Keratinocyte (primary cell): ENCODE results near the gene FERMT3. TPM values are rescaled to one million over a fixed set of nuclear protein-coding genes. Genes with fewer than 3 reads are reported as not detected.

Experiments
- DNase-seq: peaks from one replicate; pipeline ENCODE4 v3.0.0-alpha.2; 2011; ENCODE audit warnings: low read depth, missing footprints, low spot score
- FAIRE-seq: peaks from 2 replicates; lab custom pipeline; 2011; peaks lifted over from hg19 to GRCh38; lab: Jason Lieb, UNC
- H2AFZ ChIP-seq: 2 replicates; pipeline ENCODE4 v1.6.0; 2012; ENCODE audit warnings: low read length, control low read depth, inconsistent platforms; ENCODE audit not compliant: control insufficient read depth
- H3K27ac ChIP-seq: 2 replicates; pipeline ENCODE4 v1.5.1; 2011; ENCODE audit warnings: low read length; ENCODE audit not compliant: control insufficient read depth, insufficient read depth
- H3K27me3 ChIP-seq: 3 replicates; pipeline ENCODE4 v1.6.0; 2011; ENCODE audit warnings: low read length; ENCODE audit not compliant: control insufficient read depth, insufficient read depth; ENCODE audit errors: extremely low read depth
- H3K36me3 ChIP-seq, 2 experiments: 2 replicates in 1 of 2; 3 replicates in 1 of 2; pipeline ENCODE4 v1.5.1; 2011; ENCODE audit warnings: low read length in 2 of 2, mild to moderate bottlenecking in 1 of 2; ENCODE audit not compliant: control insufficient read depth in 2 of 2, insufficient read depth in 2 of 2; ENCODE audit errors: extremely low read depth in 1 of 2
- H3K4me1 ChIP-seq: 3 replicates; pipeline ENCODE4 v1.5.1; 2011; ENCODE audit warnings: low read length; ENCODE audit not compliant: control insufficient read depth, insufficient read depth; ENCODE audit errors: extremely low read depth
- H3K4me2 ChIP-seq: 3 replicates; pipeline ENCODE4 v1.6.0; 2011; ENCODE audit warnings: low read depth, low read length; ENCODE audit not compliant: control insufficient read depth, insufficient read depth; ENCODE audit errors: extremely low read depth
- H3K4me3 ChIP-seq, 3 experiments: fragments of 200-600 bp in 1 of 3; sonication (generic) in 1 of 3; 2 replicates in 2 of 3; 3 replicates in 1 of 3; pipeline ENCODE4 v1.5.1; 2011 to 2016; ENCODE audit warnings: low read length in 3 of 3, mild to moderate bottlenecking in 3 of 3, control low read depth in 2 of 3, inconsistent platforms in 1 of 3, low read depth in 1 of 3, mixed read lengths in 1 of 3, mixed run types in 1 of 3, moderate library complexity in 1 of 3; ENCODE audit not compliant: control insufficient read depth in 2 of 3, insufficient read depth in 2 of 3; ENCODE audit errors: extremely low read depth in 1 of 3
- H3K79me2 ChIP-seq: 2 replicates; pipeline ENCODE4 v1.6.0; 2012; ENCODE audit warnings: low read length; ENCODE audit not compliant: control insufficient read depth, insufficient read depth
- H3K9ac ChIP-seq: 3 replicates; pipeline ENCODE4 v1.6.0; 2011; ENCODE audit warnings: low read length; ENCODE audit not compliant: control insufficient read depth, insufficient read depth; ENCODE audit errors: extremely low read depth
- H3K9me1 ChIP-seq: 3 replicates; pipeline ENCODE4 v1.6.0; 2011; ENCODE audit warnings: low read length; ENCODE audit not compliant: control insufficient read depth, insufficient read depth; ENCODE audit errors: extremely low read depth
- H3K9me3 ChIP-seq: 2 replicates; pipeline ENCODE4 v1.5.1; 2012; ENCODE audit warnings: low read depth, low read length; ENCODE audit not compliant: control insufficient read depth
- H4K20me1 ChIP-seq: 3 replicates; pipeline ENCODE4 v1.6.0; 2011; ENCODE audit warnings: low read length; ENCODE audit not compliant: control insufficient read depth, insufficient read depth; ENCODE audit errors: extremely low read depth
- EZH2 ChIP-seq: IDR thresholded peaks from one replicate; pipeline ENCODE4 v1.6.1; 2012; ENCODE audit warnings: inconsistent platforms, mild to moderate bottlenecking, low read length, moderate library complexity
- dilution Hi-C: fragments of 300-500 bp; cut with MboI; formaldehyde crosslinking; loops from one replicate; pipeline ENCODE4 v1.7.0; 2020; ENCODE audit warnings: low sequenced_read_pairs; ENCODE audit not compliant: extremely low pct_ligation_motif_present
- polyA plus RNA-seq, 5 experiments: library from polyadenylated mRNA; depleted of rRNA in 3 of 5; stranded (reverse) in 3 of 5; stranded (forward) in 1 of 5; unstranded in 1 of 5; fragments of >200 nt; gene quantifications; 1 replicate in 1 of 5; 2 replicates in 3 of 5; 3 replicates in 1 of 5; pipeline versions ENCODE4 v1.2.1 to v1.2.3, GENCODE V29; 2011 to 2012; ENCODE audit warnings: missing spikeins in 2 of 5, low read depth in 1 of 5, low replicate concordance in 1 of 5
- TF ChIP-seq, protein P1 (sequence below), 3 experiments: IDR thresholded peaks in 1 of 3; conservative IDR thresholded peaks in 1 of 3; optimal IDR thresholded peaks in 1 of 3; 2 replicates in 2 of 3; 3 replicates in 1 of 3; pipeline versions ENCODE3 to v1.5.1; 2011; ENCODE audit warnings: low read length in 3 of 3, mild to moderate bottlenecking in 3 of 3, moderate library complexity in 2 of 3, control low read depth in 1 of 3, inconsistent platforms in 1 of 3; ENCODE audit not compliant: insufficient read depth in 2 of 3; ENCODE audit errors: extremely low read depth in 1 of 3

FERMT3 gene
- polyA plus RNA-seq, 1 donor (not counting 4 experiments of a cell fraction or from before 2014, with no cell fraction given): 0.98 TPM

DNA sequence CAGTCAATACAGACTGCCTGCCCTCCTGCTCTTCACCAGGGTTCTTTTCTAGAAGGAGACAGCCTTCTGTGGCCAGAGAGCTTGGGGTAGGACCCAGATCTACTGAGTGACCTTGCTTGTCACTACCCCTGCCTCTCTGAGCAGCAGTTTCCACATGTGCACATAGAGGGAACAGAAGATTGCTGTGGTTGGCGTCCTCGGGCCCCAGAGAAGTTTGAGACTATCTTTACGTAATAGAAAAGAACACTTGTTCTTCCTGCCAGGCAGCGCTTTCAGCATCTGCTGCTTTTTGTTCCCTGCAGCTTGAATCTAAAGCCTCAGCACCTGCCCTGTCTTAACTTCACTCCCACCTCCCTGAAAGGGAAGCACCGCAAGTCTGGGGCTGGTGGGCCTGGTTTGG is 32.5 kb downstream of the FERMT3 start:
- H3K4me1 ChIP-seq: peaks cover 47% of the 10 kb centered on the region
- dilution Hi-C loops: no loop called here
- H3K27me3 ChIP-seq: no peaks in the 10 kb centered on the region
- DNase-seq: no peak
- H3K4me2 ChIP-seq: no peak overlapping the region
- TF ChIP-seq, protein P1, sequence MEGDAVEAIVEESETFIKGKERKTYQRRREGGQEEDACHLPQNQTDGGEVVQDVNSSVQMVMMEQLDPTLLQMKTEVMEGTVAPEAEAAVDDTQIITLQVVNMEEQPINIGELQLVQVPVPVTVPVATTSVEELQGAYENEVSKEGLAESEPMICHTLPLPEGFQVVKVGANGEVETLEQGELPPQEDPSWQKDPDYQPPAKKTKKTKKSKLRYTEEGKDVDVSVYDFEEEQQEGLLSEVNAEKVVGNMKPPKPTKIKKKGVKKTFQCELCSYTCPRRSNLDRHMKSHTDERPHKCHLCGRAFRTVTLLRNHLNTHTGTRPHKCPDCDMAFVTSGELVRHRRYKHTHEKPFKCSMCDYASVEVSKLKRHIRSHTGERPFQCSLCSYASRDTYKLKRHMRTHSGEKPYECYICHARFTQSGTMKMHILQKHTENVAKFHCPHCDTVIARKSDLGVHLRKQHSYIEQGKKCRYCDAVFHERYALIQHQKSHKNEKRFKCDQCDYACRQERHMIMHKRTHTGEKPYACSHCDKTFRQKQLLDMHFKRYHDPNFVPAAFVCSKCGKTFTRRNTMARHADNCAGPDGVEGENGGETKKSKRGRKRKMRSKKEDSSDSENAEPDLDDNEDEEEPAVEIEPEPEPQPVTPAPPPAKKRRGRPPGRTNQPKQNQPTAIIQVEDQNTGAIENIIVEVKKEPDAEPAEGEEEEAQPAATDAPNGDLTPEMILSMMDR (optimal IDR thresholded peaks at IDR 0.05 in 1 of 3, IDR thresholded peaks at IDR 0.05 in 1 of 3, conservative IDR thresholded peaks at IDR 0.05 in 1 of 3; ENCODE audit: extremely low read depth in 1 of 3, insufficient read depth in 2 of 3, low read length in 3 of 3): no peak
- no peak for TF ChIP-seq EZH2
- no peaks in the 10 kb centered on the region for H3K9me1 ChIP-seq
- H3K79me2 ChIP-seq: peaks cover 7% of the 10 kb centered on the region
- H3K27ac ChIP-seq: no peak overlapping the region
- H3K36me3 ChIP-seq: peaks cover 11 to 30% of the 10 kb centered on the region in 2 experiments
- no peak overlapping the region for H3K9ac ChIP-seq
- FAIRE-seq: no peak
- H4K20me1 ChIP-seq: no peaks in the 10 kb centered on the region
- H3K9me3 ChIP-seq: no peaks in the 10 kb centered on the region
- no peak overlapping the region for H2AFZ ChIP-seq
- no peak overlapping the region for H3K4me3 ChIP-seq

DNA sequence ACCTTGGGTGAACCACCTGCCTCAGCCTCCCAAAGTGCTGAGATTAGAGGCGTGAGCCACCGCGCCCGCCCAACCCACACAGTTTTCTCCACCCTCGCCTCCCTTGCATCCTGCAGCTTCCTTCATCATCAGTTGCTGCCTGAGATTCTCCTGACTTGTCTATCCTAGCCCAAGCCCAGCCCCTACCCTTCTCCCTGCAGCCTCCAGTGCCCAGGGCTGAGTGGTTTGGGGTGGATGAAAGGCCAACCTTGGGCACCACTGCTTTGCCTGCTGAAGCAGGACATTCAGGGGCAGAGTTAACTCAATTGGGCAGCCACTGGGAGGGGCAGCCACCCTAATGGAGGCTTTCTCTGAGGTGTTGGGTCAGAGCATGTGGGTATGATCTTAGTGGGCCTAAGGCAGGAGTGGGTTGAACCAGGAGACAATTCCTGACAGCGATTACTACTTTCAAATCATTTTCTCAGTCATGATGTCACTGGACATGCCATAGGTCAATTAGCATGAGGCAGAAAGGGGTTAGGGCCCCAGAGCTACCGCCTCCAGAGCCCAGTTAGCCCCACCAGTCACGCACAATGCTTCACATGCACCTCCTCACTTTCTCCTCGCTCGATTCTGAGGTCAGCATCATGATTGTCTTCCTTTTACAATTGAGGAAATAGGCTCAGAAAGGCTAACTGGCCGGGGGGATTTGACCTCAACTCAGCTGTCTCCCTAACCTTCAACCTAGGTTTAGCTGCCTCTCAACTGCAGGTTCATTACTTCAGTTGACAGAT is 33.3 kb downstream of the FERMT3 start:
- H3K27me3 ChIP-seq: no peaks in the 10 kb centered on the region
- DNase-seq (no peak), FAIRE-seq (no peak)
- peak overlapping the region; percentile 89 for H3K9ac ChIP-seq
- no peaks in the 10 kb centered on the region for H3K9me3 ChIP-seq
- H4K20me1 ChIP-seq: no peaks in the 10 kb centered on the region
- peak overlapping the region; percentile 98 for H3K27ac ChIP-seq
- no peak for TF ChIP-seq EZH2
- TF ChIP-seq, protein P1 (optimal IDR thresholded peaks at IDR 0.05 in 1 of 3, IDR thresholded peaks at IDR 0.05 in 1 of 3, conservative IDR thresholded peaks at IDR 0.05 in 1 of 3; ENCODE audit: extremely low read depth in 1 of 3, insufficient read depth in 2 of 3, low read length in 3 of 3): no peak
- dilution Hi-C loops: no loop called here
- H3K4me3 ChIP-seq: peak overlapping the region in 1 of 3 experiments; percentile 74
- H3K9me1 ChIP-seq: no peaks in the 10 kb centered on the region
- no peak overlapping the region for H2AFZ ChIP-seq
- peaks cover 12% of the 10 kb centered on the region for H3K79me2 ChIP-seq
- H3K36me3 ChIP-seq: peaks cover 14 to 34% of the 10 kb centered on the region in 2 experiments
- H3K4me1 ChIP-seq: peaks cover 52% of the 10 kb centered on the region
- peak overlapping the region; percentile 76 for H3K4me2 ChIP-seq
